ENCODE data around the gene BBOX1.

GRCh38 chr11:27002431-27002830, 38.2 kb upstream of the BBOX1 start:
- TF ChIP-seq, protein P1, sequence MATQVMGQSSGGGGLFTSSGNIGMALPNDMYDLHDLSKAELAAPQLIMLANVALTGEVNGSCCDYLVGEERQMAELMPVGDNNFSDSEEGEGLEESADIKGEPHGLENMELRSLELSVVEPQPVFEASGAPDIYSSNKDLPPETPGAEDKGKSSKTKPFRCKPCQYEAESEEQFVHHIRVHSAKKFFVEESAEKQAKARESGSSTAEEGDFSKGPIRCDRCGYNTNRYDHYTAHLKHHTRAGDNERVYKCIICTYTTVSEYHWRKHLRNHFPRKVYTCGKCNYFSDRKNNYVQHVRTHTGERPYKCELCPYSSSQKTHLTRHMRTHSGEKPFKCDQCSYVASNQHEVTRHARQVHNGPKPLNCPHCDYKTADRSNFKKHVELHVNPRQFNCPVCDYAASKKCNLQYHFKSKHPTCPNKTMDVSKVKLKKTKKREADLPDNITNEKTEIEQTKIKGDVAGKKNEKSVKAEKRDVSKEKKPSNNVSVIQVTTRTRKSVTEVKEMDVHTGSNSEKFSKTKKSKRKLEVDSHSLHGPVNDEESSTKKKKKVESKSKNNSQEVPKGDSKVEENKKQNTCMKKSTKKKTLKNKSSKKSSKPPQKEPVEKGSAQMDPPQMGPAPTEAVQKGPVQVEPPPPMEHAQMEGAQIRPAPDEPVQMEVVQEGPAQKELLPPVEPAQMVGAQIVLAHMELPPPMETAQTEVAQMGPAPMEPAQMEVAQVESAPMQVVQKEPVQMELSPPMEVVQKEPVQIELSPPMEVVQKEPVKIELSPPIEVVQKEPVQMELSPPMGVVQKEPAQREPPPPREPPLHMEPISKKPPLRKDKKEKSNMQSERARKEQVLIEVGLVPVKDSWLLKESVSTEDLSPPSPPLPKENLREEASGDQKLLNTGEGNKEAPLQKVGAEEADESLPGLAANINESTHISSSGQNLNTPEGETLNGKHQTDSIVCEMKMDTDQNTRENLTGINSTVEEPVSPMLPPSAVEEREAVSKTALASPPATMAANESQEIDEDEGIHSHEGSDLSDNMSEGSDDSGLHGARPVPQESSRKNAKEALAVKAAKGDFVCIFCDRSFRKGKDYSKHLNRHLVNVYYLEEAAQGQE (IDR thresholded peaks at IDR 0.05): no peak
- TF ChIP-seq CEBPB (IDR thresholded peaks at IDR 0.05) (no peak), CTCF (IDR thresholded peaks at IDR 0.05) (no peak), POLR2A (IDR thresholded peaks at IDR 0.05; ENCODE audit: low read length) (no peak)
